Amniotic epithelial cell (primary cell): ENCODE measurements around the gene SLC24A3.

Experiments used
- DNase-seq: peaks from one replicate; pipeline ENCODE4 v3.0.0-alpha.2; 2010; ENCODE audit warnings: low read depth

Gene SLC24A3

DNA sequence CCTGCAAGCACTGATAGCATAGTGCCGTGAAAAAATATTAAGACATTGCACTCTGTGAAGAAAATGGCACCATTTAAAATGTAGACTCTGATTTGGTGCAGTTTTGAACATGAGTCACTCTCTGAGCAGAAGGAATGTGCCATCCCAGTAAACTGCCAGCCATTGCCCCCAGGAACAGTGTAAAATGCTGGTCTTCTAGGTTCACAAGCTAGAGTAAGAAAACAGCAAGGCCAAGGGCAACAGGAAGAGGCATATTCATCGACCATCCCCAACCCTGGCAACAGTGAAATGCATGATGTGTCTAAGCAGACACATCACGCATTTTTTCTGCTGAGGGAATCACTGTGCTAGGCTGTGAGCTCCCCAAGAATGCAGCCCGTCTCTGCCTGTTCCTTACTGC, 382.5 kb downstream of the SLC24A3 start:
- DNase-seq, result no peak

DNA sequence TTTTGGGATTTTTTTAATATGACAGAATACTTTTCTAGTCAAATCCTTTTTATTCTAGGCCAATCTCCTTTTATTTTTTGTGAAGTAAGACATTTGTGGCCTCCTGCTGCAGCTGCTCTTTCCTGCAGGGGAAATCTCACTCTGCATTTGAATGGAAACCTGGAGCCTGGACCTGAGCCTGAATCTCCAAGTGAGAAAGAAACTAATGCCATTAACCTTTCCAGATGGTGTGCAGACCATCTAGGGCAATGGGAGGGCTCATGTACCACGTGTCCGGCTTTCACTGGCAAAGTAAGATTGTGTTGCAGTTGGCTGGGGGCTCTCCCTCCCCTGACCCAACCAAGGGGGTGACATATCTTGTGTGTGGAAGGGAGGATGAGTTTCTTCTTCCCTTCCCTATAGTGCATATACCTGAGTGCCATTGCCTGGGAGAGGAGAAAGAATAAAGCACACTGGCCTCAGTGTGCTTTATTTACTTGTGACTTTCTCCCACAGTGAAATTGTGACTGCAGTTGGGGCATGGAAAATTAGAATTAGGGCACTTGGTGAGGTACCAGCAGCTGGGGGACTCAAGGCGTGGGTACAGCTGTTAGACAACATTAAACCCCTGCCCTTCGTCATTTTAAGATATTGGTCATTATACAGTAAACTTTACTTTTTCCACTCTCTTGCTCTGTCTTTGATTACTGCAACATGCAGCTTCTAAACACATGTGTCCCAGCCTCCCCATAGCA, 385.8 kb downstream of the SLC24A3 start:
- no peak for DNase-seq

DNA sequence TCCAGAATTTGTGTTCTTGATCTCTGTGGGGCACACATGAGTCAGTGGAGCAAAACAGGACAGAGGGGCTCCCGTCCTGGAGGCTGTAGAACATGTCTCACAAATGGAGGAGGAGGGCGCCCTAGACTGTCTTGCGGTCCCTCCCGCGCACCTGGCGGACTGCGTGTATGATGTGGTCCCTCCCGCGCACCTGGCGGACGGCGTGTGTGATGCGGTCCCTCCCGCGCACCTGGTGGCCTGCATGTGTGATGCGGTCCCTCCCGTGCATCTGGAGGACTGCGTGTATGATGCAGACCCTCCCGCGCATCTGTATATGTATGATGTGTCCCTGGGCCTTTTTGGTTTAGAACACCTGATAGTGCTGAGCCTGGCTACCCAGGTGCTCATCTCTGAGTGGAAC, 386.8 kb downstream of the SLC24A3 start:
- DNase-seq, result no peak

DNA sequence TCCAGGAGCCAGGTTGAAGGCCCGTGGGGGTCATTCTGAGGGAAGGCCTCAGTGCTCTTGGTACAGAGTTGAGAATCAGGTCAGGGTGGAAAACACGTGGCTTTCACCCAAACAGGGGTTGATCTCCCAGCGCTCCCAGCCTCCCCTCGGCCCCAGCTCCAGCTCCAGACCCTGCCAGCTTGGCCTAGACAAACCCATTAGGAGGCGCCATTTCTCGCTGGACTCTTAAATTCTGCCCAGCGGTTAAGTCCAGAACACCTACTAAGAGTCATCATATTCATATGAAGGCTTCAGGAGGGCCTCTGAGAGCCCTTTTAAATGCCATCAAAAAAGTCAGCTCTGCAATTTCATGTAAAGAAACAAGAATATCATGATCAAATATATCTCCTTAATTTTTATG, 387.6 kb downstream of the SLC24A3 start:
- no peak for DNase-seq

DNA sequence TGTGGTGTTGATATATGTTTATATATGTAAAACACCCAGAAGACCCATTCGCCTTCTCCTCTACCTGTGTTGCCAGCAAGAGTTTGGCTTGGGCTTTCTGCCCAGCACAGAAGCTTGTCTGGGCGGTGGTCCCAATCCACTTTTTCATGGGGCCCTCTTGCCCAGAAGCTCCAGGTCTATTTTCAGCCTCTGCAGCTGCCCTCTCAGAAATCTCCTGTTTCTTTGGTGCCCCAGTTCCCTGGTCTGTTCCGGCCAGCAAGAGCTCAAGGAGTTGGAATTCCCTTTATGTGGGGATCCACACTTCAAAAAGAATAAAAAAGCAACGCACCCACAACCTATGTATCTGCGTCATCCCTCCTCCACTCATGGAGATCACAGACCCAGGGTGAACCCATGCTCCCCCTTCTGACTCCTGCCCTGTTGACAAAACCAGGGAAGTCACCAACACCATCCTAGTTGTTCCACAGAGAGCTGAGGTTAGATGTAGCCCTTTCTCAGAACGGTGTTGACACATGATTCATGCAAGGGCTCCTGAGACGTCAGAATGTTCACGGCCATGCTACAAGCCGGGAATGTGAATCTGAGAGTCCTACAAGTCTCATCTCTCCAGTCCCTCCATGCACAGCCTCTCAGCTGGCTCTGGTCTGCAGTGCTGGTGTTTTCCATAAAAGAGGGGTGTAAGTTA, 388.8 kb downstream of the SLC24A3 start:
- no peak for DNase-seq

DNA sequence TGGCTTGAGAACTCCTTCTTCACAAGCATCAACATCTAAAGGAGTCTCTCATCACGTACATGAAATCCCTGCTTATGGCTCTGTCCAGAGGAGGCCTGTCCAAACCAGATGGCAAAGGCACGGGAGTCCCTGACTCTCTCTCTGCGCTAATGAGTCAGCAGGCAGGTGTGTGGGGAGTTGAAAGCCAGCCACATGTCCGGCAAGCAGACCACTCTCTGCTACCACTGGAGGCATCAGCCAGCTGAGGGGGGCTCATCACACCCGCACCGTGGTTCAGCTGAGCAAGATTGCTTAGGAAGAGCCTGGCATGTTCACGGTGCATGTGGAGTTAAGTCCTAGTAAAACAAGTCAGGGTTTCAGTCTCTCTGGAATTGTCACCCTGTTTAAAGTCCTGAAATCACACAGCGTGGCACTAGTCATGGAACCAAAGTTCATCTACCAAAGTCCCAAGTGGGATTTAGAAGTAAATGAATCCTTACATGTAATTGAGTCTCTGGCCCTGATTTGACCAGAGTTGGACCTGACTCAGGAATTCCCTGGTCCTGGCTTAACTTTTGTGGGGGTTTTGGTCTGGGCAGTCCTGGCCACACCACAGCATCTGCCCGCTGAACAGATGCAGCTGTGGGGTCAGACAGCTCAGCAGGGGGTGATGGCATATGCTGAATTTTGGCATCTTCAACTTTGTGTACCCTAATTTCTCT, 390.4 kb downstream of the SLC24A3 start:
- DNase-seq, result no peak

DNA sequence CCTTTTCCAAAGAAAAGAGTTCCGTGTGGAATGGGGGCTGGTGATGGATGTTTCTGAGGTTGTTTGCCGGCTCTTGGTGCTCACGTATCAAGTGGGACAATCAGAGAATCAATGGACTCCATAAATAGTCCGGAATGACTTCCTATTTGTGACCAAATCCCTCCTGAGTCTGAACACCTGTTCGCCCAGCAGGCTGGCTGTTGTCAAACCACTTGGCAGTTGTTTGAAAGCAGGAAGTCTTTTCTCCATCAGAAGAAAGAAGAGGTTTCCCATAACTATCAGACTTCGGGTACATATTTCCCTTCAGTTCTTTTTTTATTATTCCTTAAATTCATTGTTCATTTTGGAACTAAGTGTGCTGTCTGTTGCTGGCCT, 390.9 kb downstream of the SLC24A3 start:
- no peak for DNase-seq

DNA sequence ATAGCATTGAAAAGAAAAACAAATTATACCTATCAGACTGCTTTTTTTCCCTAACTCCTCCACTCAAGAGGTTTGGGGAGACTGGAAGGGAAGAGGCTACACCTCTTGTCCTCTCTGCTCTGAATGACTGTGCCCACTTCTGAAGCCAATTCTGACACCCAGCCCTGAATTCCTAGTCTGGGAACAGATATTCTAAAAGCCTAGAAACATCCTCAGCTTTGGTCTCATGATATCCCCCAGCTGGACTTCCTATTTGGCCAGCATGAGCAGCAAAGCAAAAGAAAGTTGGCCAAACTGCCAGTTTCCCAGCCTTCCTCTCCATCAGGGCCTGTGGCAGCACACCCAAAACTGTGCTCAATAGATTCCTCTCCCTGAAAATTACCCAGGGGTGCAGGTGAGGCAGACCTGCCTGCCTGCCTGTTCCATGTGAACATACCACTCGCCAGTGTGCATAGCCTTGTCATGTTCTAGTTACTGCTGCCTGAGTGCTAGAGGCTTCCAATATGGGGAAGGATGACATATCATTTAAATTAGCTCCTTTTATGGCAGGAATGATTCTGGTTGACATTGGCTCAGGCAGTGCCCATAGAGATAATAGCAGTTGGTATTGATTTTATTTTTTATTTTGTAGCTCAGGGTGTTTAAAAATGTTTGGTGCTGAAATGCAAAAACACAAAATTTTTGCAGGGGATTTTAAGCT, 393.5 kb downstream of the SLC24A3 start:
- DNase-seq, result no peak

DNA sequence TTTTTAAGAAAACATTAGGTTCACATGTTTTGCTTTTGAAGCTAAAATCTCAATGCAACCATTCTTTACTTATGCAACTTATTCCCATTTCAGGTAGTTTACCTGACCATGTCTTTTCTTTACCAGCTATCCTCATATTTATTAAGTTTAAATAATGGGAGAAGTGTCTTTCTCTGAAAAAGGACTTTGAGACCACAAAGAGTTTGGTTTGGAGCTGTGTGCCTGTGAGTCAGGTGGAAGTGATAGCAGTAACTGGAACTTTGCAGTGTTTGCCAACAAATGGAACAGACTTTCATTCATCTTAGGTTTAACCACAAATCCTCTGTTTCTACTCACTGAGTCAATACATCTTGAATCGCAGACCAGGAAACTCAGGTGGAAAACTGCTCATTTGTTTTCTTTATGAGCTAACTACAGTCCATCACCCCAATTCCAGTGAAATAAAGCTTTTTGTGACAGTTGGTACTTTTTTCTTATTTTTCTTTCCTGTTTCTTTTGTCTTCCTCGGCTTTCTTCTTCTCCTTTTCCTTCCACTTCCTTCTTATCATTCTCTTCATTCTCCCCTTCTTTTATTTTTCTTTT, 397.3 kb downstream of the SLC24A3 start:
- DNase-seq, result peak; percentile 9

DNA sequence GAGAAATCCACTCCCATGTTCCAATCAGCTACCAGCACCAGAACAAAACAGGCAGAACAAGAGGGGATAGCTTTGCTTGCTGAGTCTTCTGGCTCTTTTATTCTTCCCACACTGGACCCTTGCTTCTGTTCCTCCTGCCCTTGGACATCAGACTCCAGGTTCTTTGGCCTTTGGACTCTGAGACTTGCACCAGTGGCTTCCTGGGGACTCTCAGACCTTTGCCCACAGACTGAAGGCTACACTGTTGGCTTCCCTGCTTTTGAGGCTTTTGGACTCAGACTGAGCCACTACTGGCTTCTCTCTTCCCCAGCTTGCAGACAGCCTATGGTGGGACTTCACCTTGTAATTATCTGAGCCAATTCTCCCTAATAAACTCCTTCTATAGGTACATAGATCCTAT, 403.2 kb downstream of the SLC24A3 start:
- no peak for DNase-seq

DNA sequence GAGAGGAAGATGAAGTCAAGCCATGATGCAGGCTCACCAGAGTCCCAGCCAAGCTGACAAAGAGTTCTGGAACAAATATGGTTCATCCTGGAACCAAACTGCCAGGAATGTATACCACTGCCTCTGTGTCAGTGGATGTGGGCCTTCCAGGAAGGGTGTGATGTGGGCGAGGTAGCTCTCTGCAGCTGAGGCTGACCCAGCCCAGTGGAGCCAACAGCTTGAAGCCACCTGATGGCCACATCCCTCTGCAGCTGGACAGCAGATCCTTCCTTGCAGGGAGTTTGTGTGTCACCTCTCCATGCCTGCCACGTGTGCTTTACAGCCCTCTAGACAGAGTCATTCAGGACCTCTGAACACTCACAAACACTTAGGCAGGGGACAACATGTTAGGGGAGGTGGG, 403.6 kb downstream of the SLC24A3 start:
- no peak for DNase-seq

DNA sequence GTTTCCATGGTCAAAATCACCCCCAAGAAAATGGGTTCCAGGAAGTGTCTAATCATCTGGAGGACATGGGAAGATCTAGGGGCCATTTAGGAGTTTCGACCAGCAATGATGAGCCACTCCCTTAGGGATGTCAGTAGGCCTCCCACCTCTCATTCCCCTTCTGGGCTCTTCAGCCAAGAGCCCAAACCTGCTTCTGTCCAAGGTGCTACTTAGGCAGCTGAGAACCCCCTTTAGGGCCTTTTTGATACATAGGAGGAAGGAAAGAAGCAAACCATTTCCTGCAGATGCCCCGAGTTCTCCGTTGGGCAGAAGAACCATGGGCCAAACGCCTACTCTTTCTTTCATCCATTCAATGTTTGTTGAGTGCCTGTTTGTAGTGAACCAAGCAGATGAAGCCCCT, 404.2 kb downstream of the SLC24A3 start:
- DNase-seq, result no peak

DNA sequence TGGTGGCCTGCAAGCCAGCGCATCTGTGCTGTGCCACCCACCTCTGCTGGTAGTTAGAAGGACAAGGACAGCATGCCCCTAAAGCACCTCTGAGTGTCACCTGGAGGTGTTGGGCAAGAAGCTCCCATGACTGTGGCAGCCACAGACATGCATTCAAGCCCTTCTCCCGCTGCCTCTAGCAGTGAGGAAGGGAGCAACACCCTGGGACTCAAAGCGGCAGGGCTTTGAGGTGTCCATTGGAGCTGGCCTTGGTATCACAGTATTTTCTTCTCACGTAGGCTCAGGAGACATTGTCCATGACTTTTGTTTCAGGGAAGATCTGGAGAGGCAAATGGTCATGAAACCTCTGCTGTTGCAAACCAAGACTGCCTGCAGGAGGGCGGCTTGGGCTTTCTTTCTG, 404.8 kb downstream of the SLC24A3 start:
- DNase-seq, result no peak

DNA sequence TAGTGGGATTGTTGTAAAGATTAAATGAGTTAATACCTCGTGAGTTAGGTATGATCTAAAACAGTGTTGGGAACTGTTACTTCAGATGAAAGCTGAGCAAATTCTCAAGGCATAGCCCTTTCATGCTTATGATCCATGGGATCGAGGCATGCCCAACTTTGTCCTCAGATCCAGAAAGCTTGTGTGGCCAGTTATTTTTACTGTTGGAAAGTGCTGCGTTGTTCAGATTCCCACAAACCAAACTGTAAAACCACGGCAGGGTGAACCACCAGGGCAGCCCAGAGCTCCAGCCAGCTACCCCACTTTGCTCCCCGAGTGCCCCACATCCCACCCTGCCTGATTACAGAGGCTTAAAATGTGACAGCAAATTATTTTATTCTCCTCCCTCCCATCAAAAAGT, 406.3 kb downstream of the SLC24A3 start:
- DNase-seq, result no peak

DNA sequence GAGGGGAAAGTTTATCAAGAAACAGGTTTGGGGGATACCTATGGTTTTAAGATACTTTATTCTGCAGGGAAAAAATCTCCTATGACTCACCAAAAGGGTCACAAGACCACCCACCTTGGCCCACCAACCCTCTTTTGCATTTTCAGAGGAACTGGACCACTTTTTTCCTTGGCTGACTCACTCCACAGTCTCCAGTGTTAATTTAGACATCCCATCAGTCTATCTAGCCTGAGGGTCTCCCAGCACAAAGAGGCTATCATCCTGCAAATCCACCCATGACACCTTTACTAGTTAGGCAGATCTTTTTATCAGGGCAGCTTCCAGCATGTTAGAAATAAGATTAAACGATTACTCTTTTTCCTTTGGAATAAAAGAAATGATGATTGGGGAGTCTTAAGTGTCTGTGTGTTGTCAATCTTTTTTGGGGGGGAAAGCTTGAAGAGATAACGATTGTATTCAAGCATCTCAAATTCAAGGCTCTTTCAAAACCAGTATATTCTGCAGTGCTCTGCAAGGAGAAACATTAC, 407.5 kb downstream of the SLC24A3 start:
- no peak for DNase-seq

DNA sequence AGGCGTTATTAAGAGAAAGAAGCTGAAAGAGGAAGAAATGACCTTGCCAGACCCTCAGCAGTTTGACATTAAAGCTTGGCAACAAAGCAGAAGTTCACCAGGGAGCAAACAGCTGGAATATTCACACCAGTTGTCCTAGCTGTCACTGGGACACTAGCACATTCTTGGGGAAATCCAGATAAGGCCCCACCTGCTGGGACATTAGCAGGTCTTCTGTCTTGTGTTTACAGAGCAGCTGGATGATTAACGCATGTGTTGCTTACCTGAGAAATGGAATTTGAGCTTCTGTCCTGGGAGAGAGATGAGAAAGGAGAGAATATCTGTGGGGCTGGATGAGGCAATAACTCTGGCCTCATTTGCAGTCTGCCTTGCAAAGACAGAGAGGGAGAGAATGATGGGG, 408.0 kb downstream of the SLC24A3 start:
- DNase-seq, result no peak

DNA sequence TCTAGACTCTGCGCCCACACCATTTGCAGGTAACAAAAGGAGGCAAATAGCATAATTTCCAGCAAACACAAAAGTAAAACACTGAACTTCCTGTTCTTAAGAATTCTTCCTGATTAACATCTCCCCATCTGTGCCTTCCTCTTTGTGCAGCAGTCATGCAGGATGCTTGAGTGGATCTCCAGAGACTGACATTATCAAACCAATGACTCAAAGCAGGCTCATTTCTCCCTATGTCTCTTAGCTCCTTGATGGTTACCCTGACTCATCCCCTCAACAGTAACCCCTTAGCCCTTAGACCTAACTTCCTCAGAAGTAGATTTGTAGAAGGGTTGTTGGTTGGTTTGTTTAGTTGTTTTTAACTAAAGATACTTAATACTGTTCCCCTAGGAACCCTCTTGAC, 408.6 kb downstream of the SLC24A3 start:
- DNase-seq, result no peak

DNA sequence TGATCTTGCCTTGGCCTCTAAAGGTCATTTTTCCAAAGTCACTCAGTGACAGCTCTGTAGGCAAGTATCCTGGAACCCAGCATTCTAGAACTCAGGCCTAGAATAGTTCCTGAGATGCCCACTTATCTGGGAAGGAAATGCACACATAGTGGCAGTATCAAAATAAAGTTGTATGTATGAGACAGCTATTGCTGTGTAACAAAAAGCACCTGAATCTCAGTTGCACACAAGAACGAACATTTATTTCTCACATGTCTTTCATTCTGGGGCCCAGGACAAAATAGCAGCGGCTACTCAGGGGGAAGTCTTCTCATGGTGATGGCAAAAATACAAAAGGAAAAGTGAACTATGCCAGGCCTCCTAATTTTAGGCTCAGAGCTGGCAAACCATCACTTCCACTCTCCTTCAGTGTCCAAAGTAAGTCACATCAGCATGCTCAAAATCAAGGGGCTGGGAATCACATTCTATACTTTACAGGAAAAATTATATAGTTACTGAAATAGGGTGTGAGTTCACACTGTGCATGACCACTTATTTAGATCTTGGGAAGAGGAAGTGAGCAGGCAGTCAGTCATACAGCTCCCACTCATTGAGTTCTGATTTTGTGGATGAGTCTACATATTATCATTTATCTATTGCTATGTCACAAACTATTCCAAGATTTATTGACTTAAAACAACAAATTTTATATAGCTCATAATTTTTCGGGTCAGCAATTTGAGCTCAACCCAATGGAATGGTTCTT, 412.0 kb downstream of the SLC24A3 start:
- DNase-seq, result no peak

DNA sequence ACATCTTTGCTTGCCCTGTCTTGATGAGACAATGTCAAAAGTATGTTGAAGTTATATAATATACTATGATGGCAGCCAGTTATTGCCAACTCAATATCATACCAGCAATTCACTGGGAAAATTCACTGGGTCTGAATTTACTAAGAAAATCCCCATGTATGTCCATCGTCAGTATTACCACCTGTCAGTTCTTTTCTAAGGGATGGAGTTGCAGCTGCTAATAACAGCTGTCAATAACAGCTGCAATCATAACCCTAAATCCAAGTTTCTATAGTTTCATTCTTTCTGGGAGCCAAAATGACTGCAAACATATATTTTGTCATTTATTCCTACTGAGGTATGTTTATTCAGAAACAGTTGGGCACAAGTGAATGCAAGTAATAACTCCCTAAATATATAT, 413.0 kb downstream of the SLC24A3 start:
- no peak for DNase-seq

DNA sequence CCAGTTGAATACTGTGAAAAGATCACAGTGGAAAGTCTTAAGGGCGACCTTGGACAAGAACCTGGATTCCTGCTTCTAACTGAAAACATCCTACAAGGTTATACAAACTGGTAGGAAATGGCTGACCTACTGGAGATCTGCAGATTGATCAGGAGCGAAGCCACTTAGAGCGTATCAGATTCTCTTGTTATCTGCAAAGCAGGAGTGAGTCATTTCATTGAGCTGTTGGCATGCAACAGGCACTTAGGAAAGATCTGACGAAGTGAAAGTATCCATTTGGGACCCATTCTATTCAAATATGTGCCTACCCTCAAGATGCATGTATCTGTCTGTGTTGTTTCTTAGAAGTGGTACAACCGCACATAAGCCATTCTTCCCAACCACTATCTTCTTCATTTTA, 414.5 kb downstream of the SLC24A3 start:
- DNase-seq, result peak; percentile 7

DNA sequence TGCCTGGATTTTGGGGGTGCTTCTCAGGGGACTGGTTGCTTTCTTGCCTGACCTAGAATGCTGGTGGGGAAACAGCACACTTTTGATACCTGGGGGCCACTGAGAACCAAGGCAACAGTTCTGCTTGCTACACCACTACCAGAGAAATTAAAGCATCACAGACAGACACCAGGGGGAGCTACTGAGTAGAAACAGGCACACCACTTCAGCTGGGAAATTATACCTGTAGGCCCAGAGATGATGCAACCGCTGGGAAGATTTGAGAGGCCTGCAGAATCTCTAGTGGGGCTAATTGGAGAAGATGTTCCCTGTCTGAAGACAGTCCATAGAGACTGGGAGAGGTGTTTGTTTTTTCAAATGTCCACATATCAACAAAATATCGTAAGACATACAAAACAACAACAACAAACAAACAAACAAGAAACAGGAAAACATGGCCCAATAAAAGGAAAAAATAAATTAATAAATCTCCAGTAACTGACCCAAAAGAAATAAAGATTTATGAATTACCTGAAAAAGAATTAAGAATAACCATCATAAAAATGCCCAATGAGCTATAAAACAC, 416.2 kb downstream of the SLC24A3 start:
- peak; percentile 69 for DNase-seq
